Activated CD4-positive, CD25-positive, alpha-beta regulatory T cell treated with anti-CD3 and anti-CD28 coated beads, Interleukin-2, amount 50 U/mL, for 72 hours (primary cell): Measurements from ENCODE around the gene CSRP1.
A peak's percentile ranks its signal among the peaks of the same experiment; 100 is the strongest.
"Not testable (repeated sequence)": the region's sequence is repeated elsewhere in the genome, so short reads cannot be mapped to it uniquely, and the experiment has no call there.

Experiments used
- DNase-seq: peaks from one replicate; pipeline ENCODE4 v3.0.0; 2021

CSRP1 gene

GRCh38 chr1:201506557-201507359 is at the start of gene CSRP1:
TSS of gene CSRP1 (minus strand) at chr1:201507123. CDS start at chr1:201496303, 10,820 bp downstream.
- DNase-seq: peak; percentile 68

GRCh38 chr1:201555593-201555945 is 48.6 kb upstream of the CSRP1 start:
- DNase-seq: no peak

GRCh38 chr1:201554789-201555592 is 48.1 kb upstream of the CSRP1 start:
- DNase-seq: no peak

- no peak for DNase-seq
These were observed 47.3 kb upstream of the CSRP1 start for GRCh38 chr1:201554190-201554600.

- no peak for DNase-seq
These were observed 46.7 kb upstream of the CSRP1 start for GRCh38 chr1:201553496-201554189.

- DNase-seq: no peak
These were observed 46.0 kb upstream of the CSRP1 start for GRCh38 chr1:201552941-201553351.

GRCh38 chr1:201551877-201552731 is 45.2 kb upstream of the CSRP1 start:
- no peak for DNase-seq

- no peak for DNase-seq
These were observed 44.2 kb upstream of the CSRP1 start for GRCh38 chr1:201551096-201551495.

- DNase-seq: not testable (repeated sequence)
These were observed 42.6 kb upstream of the CSRP1 start for GRCh38 chr1:201549522-201549921.

GRCh38 chr1:201545851-201546492 is 39.0 kb upstream of the CSRP1 start:
- DNase-seq: no peak

- no peak for DNase-seq
These were observed 37.8 kb upstream of the CSRP1 start for GRCh38 chr1:201544710-201545109.

- no peak for DNase-seq
These were observed 37.1 kb upstream of the CSRP1 start for GRCh38 chr1:201543871-201544642.

GRCh38 chr1:201542309-201543035 is 35.5 kb upstream of the CSRP1 start:
- DNase-seq: no peak

- DNase-seq: no peak
These were observed 34.2 kb upstream of the CSRP1 start for GRCh38 chr1:201540846-201541735.

- no peak for DNase-seq
These were observed 32.9 kb upstream of the CSRP1 start for GRCh38 chr1:201539561-201540431.

GRCh38 chr1:201538612-201539551 is 32.0 kb upstream of the CSRP1 start, which contains the start of gene NAV1:
TSS of gene NAV1 (plus strand) at chr1:201539127. CDS start at chr1:201622885, 83,758 bp downstream.
- no peak for DNase-seq
